H54 (cell line): ENCODE results near the gene CSNK2A3.
"Not testable (repeated sequence)": the region's sequence is repeated elsewhere in the genome, so short reads cannot be mapped to it uniquely, and the experiment has no call there.

Experiments
- DNase-seq: peaks from one replicate; pipeline ENCODE4 v3.0.0; 2011; ENCODE audit warnings: low spot score, mixed read lengths; ENCODE audit not compliant: insufficient read length
- FAIRE-seq: peaks from 3 replicates; lab custom pipeline; 2011; peaks lifted over from hg19 to GRCh38; lab: Jason Lieb, UNC
- POLR2A ChIP-seq: IDR thresholded peaks from 2 replicates; pipeline ENCODE4 v1.6.1; 2011; ENCODE audit warnings: low read depth, mild to moderate bottlenecking, low read length

Gene CSNK2A3

DNA sequence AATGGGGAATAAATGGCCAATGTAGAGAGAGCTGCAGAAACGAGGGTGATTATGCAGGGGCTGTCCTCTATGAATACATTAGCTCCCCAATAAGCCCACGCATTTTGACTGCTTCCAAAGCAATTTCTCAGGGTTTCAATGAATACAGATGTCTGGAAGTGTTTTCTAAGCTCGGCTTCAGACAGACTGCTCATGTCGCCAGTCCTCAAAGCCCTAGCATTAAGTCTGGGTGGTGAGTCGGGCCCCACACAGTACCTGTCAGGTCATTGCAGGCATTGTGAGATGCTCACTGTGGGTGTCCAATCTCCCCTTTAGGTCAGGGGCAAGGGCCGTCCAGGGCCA is 17.9 kb upstream of the CSNK2A3 start:
- DNase-seq = no peak
- no peak for TF ChIP-seq POLR2A
- no peak for FAIRE-seq

GRCh38 chr11:11370255-11370961 is 17.4 kb upstream of the CSNK2A3 start:
- FAIRE-seq = no peak

GRCh38 chr11:11366793-11367192 is 13.7 kb upstream of the CSNK2A3 start:
- DNase-seq (no peak), FAIRE-seq (no peak)
- TF ChIP-seq POLR2A = no peak

More at GRCh38 chr11:11370255-11370961, 17.4 kb upstream of the CSNK2A3 start:
- DNase-seq = no peak
- TF ChIP-seq POLR2A = no peak

- DNase-seq (no peak), FAIRE-seq (no peak)
- TF ChIP-seq POLR2A = no peak
Measured at GRCh38 chr11:11363674-11364073, 10.6 kb upstream of the CSNK2A3 start.

GRCh38 chr11:11359611-11360010 is 6.6 kb upstream of the CSNK2A3 start:
- FAIRE-seq (no peak), DNase-seq (no peak)
- TF ChIP-seq POLR2A = no peak

- DNase-seq (no peak), FAIRE-seq (no peak)
- TF ChIP-seq POLR2A = no peak
Measured at GRCh38 chr11:11356842-11357241, 3.8 kb upstream of the CSNK2A3 start.

GRCh38 chr11:11351851-11352250 is 1.2 kb downstream of the CSNK2A3 start:
- FAIRE-seq = not testable (repeated sequence)

DNA sequence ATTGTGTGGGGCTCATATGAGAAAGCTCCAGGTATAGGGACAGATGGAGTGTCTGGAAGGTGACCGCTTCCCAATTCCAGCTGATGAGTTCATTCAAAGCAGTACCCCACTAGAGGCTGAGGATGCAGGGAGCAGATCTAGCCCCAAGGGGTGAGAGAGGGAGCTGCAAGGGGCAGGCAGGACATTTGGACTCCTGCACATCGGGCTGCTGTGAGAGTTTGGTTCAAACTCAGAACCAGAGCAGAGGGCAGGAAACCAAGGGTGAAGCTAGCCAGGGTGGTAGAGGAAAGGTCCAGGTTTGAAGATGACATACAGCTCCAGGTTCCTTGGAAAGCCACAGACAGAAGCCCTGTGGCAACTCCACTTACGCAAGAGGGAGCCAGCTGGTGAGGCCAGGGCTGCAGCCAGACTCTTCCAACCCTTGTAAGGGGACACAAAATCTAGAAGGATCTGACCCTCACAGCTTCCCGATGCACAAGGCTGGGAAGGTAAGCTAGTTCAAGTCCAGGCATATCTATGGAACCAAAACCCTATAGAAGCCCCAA is 1.9 kb downstream of the CSNK2A3 start:
- no peak for TF ChIP-seq POLR2A
- FAIRE-seq (no peak), DNase-seq (no peak)

More at GRCh38 chr11:11351851-11352250, 1.2 kb downstream of the CSNK2A3 start:
- DNase-seq = not testable (repeated sequence)

DNA sequence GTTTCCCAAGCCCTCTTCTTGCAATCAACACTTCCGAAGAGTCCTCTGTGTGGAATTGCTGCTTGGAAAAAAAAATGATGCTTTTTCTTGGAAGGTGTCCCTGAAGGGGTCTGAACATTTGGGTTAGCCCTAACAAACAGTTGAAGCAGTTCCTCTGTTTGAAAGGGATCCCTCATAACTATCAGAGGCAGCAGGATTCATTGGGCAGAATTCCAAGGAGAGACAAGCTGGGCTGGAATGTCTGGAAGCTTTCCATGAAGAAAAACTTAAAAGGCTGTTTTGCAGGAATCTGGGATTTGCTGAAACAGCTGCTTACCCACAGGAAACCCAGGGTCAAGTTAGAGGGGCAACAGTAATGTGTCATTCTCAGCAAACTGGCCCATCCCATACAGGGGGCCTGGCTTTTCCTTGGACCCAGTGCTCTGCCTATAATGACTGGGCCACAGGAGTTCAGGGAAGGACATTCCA is 3.1 kb downstream of the CSNK2A3 start:
- no peak for TF ChIP-seq POLR2A
- peak; percentile 21 for DNase-seq
- no peak for FAIRE-seq

DNA sequence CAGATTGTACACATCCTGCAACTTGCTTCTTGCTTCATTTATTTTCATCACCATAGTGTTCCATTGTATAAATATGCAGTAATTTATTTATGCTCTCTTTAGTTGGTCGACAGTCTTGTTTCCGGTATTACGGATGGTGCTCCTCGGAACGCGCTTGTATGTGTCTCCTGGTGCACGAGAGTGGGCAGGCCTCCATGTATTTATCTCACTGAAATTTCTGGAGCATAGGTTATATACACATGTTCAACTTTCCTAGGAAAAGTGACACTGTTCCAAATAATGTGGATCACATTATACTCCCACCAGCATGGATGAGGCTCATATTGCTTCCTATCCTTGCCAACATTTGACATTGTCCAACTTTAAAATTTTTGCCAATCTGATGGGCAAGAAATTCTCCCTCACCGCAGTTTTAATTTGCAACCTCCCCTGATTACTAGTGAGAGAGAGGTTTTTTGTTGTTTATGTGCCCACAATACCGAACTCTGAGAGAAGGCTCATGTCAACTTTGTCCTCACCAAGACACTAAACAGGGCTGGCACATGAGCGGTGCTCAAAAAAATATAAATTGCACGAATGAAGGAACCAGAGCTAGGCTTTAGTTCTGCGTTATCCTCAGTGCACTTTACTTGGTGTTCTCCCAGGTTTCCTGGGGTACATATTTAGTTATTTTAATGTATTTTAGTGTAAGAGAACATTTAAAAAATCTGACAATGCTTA is 3.8 kb downstream of the CSNK2A3 start:
- DNase-seq (no peak), FAIRE-seq (no peak)
- TF ChIP-seq POLR2A = no peak

DNA sequence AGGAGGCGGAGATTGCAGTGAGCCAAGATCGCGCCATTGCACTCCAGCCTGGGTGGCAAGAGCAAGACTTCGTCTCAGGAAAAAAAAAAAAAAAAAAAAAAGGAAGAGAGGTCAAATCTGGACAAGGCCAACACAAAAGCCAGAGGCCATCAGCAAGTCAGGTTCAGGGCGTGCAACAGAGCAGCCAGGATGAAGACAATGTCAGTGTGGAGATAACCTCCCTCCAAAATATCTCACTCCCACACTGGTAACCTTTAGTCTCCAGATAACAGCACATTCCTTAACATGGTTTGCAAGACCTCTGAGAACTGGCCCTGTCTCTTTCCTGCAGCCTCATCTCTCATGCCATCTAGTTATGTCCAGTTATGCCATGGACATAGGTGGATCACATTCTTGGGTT is 4.7 kb downstream of the CSNK2A3 start:
- TF ChIP-seq POLR2A = no peak

GRCh38 chr11:11347592-11347991 is 5.5 kb downstream of the CSNK2A3 start:
- DNase-seq (no peak), FAIRE-seq (no peak)
- TF ChIP-seq POLR2A = no peak

More for the DNA sequence above, 4.7 kb downstream of the CSNK2A3 start:
- FAIRE-seq = no peak
- no peak for DNase-seq

DNA sequence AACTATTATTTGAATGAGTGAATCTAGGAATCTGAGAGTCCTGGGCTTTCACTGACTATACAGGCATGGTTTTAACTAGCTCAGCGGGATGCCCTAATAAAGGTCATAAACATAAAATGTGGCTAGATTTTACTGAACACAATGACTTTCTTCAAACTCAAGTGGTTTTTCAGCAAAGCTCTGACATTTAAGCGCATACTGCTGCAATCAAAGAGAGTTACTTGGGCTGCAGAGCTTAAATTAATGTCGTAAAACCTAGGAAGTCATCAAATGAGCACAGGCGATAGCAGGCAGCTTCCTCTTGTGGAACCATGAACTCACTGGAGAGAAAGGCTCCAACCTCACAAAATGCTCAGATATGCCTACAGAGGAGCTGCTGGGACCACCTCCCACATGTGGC is 6.7 kb downstream of the CSNK2A3 start:
- no peak for FAIRE-seq
- no peak for TF ChIP-seq POLR2A
- no peak for DNase-seq

- no peak for FAIRE-seq
- no peak for DNase-seq
- no peak for TF ChIP-seq POLR2A
Measured at GRCh38 chr11:11345099-11345498, 8.0 kb downstream of the CSNK2A3 start.

DNA sequence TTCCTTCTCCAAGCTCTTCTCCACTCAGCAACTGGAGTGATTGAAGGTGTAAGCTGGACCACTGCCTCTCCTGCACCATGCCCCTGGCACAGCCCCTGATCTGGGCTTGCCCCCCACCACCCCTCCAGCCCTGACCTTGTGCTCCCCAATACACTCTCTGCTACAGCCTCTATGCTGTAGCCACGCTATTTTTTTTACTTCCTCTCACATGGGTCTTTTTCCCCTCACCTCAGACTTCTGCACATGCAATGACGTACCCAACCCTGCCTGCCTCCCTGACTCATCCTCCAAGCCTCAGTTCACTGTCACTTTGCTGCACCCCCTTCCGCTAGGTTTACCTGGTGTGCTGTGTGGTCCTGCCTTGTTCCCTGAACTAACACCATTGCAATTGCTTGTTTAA is 9.0 kb downstream of the CSNK2A3 start:
- DNase-seq (no peak), FAIRE-seq (no peak)
- no peak for TF ChIP-seq POLR2A
